COR-L47 (cell line): ENCODE results near the gene IL1RAPL2.
"Not testable (repeated sequence)": the region's sequence is repeated elsewhere in the genome, so short reads cannot be mapped to it uniquely, and the experiment has no call there.

Experiments used
- DNase-seq: peaks from one replicate; lab custom pipeline; 2025; lab: John Stamatoyannopoulos, UW

The IL1RAPL2 gene

GRCh38 chrX:105168577-105168976 lies 602.6 kb downstream of the IL1RAPL2 start:
- no peak for DNase-seq

DNA sequence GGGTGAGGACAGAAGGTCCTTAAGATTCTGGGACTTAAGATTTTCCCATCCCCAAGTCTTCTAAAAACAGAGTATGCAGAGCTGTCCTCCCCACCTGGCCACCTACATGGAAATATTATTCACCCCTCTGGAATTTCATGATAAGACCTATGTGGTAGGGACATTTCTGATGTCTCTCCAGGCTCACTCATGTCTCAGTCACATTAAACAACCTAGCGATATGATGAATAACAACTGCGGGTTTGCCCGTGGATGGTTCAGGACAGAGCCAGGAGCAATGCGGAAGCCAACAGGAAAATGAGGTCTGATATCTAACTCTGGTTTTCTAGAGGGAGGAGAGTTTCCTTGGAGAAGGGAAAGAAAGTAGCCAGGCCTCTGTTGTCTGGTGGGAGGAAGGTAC lies 607.1 kb downstream of the IL1RAPL2 start:
- no peak for DNase-seq

GRCh38 chrX:105179644-105180043 lies 613.6 kb downstream of the IL1RAPL2 start:
- no peak for DNase-seq

DNA sequence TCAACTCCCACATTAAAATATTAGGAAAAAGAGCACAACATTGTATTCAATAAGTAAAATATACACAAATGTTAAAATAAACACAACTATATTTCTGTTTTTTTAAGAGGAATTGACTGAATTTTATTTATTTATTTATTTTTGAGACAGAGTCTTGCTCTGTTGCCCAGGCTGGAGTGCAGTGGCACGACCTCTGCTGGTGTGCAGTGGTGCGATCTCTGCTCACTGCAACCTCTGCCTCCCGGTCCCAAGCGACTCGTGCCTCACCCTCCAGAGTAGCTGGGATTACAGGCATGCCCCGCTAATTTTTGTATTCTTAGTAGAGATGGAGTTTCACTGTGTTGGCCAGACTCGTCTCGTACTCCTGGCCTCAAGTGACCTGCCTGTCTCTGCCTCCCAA lies 623.1 kb downstream of the IL1RAPL2 start:
- no peak for DNase-seq

DNA sequence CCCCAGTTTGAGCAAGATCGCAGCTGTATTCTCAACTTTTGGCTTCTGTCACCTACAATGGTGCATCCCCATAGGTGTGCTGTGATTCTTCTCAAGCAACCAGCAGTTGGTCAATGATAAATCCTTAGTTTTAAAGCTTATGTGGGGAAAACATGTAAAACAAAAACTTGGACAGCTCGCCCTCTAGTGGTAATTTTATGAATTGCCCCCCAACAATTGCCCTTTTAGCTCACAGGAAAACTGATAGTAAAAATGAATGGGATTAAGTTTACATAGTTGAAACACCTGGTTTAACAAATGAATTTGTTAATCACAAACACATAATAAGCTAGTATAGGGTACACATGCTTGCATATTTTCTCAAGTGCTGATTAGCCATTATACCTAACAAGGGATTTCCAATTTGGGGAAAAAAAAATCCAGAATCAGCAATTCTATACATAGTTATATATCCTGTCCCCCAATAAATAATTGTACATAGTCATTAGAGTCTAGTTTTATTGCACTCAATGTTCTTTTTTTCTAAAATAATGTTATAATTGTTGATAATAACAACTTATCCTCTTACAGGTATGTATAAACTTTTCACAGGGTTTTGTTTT lies 624.4 kb downstream of the IL1RAPL2 start:
- no peak for DNase-seq

- no peak for DNase-seq
Measured at GRCh38 chrX:105191878-105192277, 625.9 kb downstream of the IL1RAPL2 start.

- DNase-seq, result no peak
Measured at GRCh38 chrX:105209406-105209805, 643.4 kb downstream of the IL1RAPL2 start.

- DNase-seq, result no peak
Measured at GRCh38 chrX:105210258-105210657, 644.3 kb downstream of the IL1RAPL2 start.

GRCh38 chrX:105211066-105211575 lies 645.1 kb downstream of the IL1RAPL2 start:
- DNase-seq, result no peak

DNA sequence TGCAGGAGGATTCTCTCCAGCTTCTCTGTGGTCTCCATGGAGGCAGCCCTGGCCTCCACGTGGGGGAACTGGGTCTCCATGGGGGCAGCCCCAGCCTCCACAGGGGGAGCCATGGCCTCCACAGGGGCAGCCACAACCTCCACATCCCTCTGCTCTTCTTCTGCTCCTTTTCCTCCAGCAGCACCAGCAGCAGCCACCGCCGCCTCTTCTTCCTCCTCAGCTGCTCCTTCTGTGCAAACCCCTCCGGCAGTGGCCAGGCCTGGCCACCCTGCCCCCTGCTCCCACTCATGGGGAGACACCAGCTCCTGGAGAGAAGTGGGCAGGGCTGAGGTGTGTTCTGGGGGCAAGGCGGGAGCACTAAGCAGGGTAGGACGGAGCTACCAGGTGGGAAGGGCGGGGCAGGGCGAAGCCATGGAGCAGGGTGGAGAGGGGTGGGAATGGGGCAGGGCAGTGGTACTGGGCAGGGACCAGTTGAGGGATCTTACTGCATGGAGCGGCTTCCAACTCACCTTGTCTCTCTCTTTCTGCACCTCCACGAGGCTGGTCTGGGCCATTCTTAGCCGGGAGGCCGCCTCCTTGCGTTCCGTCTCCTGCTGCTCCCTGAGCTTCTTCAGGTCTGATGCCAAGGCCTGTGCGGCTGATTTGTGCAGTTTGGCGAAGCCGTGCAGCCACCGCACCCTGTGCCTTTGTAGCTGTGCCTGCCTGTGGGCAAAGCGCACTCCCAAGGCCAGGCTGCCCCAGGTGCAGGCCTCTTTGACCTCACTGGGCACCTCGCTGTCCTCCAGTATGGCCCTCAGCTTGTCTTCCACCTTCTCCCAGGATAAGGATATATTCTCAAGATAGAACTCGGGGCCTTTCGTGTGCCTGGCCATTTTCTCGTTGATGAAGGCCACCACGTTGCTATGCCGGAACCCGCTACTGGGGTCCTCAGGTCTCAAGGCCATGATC lies 653.7 kb downstream of the IL1RAPL2 start:
- no peak for DNase-seq

DNA sequence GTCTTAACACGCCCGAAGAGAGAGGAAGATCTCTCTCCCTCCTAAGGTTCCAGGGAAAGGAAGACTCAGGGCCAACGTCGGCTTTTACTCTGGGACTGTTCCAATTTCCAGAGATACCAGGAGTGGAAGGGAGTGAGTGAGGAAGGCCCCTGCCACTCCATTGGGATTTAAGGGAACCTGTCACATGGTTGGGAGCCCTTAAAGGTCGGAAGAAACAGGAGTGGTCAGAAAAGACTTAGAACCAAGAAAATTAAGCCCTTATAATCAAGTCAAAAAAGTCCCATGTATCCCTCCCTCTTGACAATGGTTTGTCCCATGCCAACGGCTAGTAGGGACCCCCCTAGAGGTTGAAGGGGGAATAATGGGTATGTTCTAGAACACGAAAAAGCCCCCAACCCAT lies 654.6 kb downstream of the IL1RAPL2 start, which contains the start of gene TEX13A:
TEX13A (minus strand) TSS at position 59 of the 400 bp plus-strand sequence. CDS start 297 bp downstream, outside the sequence.
- DNase-seq, result no peak

- DNase-seq, result no peak
Measured at GRCh38 chrX:105221374-105221773, 655.4 kb downstream of the IL1RAPL2 start.

DNA sequence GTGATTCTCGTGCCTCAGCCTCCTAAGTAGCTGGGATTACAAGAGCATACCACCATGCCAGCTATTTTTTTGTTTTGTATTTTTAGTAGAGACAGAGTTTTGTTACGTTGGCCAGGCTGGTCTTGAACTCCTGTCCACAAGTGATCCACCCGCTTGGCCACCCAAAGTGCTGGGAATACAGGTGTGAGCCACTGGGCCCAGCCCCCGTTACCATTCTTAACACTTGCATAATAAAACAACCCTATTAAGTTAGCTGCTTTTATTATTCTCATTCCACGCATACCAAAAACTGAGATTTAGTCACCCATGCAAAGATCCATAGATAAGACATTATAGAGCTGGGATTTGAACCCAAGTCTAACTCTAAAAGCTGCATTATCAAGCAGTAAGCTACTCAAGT lies 660.5 kb downstream of the IL1RAPL2 start:
- no peak for DNase-seq

GRCh38 chrX:105228602-105229001 lies 662.6 kb downstream of the IL1RAPL2 start:
- no peak for DNase-seq

DNA sequence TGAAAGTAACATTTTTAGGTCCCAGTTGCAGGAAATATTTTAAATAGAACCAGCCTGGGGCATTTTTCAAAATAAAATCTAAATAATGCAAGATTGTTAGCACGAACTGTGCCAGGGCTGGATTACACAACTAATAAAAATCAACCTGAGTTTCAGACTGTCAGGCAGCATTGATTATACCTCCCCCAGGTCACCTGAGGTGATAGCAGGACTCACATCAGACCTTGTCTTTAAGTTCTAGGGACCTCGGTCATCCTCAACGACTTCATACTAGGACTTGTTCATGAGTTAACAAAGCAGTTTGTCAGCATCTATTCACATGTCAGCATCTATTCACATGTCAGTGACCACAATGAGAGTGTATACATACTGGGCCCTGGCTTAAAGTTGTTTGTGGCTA lies 663.1 kb downstream of the IL1RAPL2 start:
- DNase-seq, result no peak

DNA sequence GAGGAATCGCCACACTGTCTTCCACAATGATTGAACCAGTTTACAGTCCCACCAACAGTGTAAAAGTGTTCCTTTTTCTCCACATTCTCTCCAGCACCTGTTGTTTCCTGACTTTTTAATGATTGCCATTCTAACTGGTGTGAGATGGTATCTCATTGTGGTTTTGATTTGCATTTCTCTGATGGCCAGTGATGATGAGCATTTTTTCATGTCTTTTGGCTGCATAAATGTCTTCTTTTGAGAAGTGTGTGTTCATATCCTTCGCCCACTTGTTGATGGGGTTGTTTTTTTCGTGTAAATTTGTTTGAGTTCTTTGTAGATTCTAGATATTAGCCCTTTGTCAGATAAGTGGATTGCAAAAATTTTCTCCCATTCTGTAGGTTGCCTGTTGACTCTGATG lies 671.4 kb downstream of the IL1RAPL2 start:
- DNase-seq, result not testable (repeated sequence)

GRCh38 chrX:105241056-105241455 lies 675.1 kb downstream of the IL1RAPL2 start:
- DNase-seq, result no peak

GRCh38 chrX:105260291-105261043 lies 694.5 kb downstream of the IL1RAPL2 start:
- DNase-seq, result no peak

GRCh38 chrX:105263171-105263570 lies 697.2 kb downstream of the IL1RAPL2 start:
- DNase-seq, result no peak

DNA sequence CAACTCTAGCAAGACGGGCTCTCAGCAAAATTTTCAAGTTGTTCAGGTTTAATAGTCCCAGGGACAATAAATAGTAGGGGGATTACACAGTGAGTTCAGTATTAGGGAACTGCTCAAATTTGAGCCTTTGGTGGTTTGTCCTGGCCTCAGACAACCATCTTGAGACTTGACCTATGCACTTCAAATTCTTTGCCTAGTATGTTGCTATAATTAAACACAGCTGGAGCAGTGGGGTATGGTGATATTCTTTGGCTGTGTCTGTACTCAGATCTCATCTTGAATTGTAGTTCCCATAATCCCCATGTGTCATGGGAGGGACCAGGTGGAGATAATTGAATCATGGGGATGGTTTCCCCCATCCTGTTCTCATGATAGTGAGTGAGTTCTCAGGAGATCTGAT lies 697.8 kb downstream of the IL1RAPL2 start:
- DNase-seq, result no peak

- no peak for DNase-seq
Measured at GRCh38 chrX:105265093-105265492, 699.1 kb downstream of the IL1RAPL2 start.

- no peak for DNase-seq
Measured at GRCh38 chrX:105266456-105266855, 700.5 kb downstream of the IL1RAPL2 start.
